HG03575 (cell line): ENCODE data around the gene FNDC3A.

Source experiments
- ATAC-seq: cut with Tn5 transposase; IDR thresholded peaks from one replicate; pipeline ENCODE4 v1.9.1; 2021; ENCODE audit not compliant: unreplicated experiment, insufficient number of reproducible peaks, low FRiP score; ENCODE audit errors: extremely low read depth

FNDC3A gene

DNA sequence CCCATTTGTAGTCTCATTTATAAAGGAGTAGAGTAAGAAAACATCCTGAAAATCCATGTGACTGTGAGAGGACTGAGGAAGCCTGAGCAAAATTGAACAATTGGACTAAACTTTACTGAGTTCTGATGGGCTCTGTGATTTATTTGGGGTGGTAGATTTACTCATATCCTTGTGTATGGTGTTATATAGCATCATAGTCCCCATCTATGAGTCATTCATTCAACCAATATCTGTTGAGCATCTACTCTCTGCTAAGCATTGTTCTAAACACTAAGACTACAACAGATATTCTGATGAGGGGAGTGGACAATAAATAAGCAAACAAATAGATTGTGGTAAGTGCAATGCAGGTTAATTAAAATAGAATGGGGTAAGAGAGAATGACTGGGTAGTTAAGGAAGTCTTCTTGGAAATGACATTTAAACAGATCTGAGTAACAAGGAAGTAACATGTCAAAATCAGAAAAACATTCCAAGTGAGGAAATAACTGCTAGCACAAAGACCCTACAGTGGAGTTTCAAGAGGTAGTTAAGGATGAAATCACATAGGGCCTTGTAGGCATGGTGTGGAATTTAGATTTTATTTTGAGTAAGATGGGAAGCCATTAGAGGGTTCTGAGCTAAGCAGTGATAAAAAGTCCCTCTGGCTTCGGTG is 208.1 kb downstream of the FNDC3A start:
- no peak for ATAC-seq

- ATAC-seq = no peak
Measured at GRCh38 chr13:49184621-49185020, 208.9 kb downstream of the FNDC3A start.

- no peak for ATAC-seq
Measured at GRCh38 chr13:49185264-49185663, 209.6 kb downstream of the FNDC3A start.

- ATAC-seq = no peak
Measured at GRCh38 chr13:49190901-49191300, 215.2 kb downstream of the FNDC3A start.

DNA sequence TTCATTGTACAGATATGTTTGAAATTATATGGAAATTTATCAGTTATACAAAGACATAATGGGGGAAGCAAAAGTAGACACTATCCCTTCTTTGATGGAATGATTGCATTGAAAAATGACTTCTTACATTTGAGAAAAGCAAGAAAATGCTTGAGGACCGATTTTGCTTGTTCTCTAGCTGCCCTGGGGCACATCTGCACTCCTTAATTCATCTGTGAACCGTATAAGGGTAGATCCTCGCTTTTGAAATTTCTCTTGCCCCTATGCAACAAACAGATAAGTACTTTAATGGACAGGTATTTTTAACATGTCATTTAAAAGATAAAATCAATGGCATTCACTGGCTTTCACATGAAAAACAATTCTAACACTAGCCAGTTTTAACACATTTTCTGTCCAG is 230.9 kb downstream of the FNDC3A start:
- no peak for ATAC-seq

GRCh38 chr13:49208619-49209018 is 232.9 kb downstream of the FNDC3A start:
- no peak for ATAC-seq

DNA sequence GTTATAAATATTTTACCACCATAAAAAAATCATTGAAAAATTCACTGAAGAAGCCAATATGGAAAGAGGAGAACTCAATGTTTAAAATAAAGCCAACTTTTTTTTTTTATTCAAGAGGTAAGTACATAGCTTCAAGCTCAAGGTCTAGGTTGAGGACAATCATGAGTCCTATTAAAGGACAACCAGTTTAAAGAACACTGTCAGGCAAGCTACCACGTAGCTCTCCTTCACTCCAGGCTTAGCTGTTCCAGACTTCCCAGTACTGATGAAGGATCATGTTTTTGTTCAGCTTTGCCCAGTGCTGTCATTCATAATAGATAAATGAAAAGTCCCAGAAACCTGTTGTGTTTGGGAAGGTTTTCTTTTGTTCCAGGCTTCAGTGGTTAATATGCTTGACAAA is 234.4 kb downstream of the FNDC3A start:
- ATAC-seq = no peak

- no peak for ATAC-seq
Measured at GRCh38 chr13:49210669-49211068, 235.0 kb downstream of the FNDC3A start.

GRCh38 chr13:49213539-49213938 is 237.8 kb downstream of the FNDC3A start:
- no peak for ATAC-seq

- no peak for ATAC-seq
Measured at GRCh38 chr13:49213997-49214916, 238.5 kb downstream of the FNDC3A start.

DNA sequence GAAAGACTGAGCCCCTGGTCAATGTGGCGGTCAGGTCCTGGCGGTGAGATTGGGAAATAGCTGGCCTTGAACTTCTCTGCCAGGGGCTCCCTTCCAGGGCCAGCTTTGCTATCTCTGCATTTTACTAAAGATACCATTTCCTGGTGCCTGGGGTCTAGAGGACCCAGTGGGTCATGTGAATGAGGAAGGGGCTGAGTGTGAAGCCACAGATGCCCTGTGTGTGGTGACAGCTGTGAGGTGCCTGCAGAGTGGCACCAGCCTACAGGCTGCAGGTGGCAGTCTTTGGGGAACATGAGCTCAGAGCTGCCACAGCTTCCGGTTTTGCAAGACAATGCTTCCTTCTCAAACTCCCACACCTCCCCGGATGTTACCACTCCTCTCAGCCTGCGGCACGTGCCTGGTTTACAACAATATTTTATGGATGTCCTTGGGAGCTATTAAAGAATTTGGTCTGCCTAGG is 239.2 kb downstream of the FNDC3A start:
- ATAC-seq = no peak

DNA sequence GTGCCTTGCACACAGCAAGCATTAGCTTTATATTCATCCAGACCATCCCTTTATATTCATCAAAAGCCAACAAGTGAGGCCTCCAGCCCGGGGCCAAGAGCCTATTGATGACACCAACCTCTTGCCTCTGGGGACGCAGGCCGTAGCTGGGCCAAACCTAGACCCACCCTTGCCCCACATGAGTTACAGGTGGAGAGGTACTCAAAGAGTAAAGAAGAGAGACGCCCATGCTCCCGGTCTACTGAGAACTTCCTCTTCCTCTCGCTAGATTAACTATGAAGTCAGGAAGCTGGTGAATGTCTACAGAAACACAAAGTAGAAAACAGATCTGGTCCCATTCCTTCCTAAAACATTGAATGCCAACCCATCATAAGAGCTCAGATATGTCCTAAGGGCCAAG is 240.6 kb downstream of the FNDC3A start:
- ATAC-seq = no peak

DNA sequence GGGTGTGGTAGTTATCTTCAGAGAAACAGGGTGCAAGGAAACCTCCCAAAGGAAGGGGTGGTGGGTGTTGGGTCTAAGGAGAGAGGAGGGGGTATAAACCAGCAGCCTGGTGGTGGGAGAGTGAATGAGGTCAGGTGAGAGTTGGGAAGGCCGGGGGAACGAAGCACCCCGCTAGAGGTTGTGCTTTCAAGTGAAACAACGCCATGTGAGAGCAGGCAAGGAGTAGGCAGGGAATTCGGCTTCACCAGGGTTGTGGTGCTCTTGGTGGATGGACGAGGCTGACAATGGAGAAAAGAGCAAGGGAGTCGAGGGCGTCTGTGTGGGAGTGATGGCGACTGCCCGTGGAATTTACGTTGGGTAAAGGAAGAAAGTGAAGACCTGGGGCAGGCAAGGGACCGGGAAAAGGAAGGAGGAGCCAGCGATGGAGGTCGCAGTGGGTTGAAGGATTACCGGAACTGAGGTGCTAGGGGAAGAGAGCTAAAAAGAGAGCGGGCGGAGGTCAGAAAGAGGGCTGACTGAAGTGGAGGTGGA is 242.3 kb downstream of the FNDC3A start:
- ATAC-seq = no peak

DNA sequence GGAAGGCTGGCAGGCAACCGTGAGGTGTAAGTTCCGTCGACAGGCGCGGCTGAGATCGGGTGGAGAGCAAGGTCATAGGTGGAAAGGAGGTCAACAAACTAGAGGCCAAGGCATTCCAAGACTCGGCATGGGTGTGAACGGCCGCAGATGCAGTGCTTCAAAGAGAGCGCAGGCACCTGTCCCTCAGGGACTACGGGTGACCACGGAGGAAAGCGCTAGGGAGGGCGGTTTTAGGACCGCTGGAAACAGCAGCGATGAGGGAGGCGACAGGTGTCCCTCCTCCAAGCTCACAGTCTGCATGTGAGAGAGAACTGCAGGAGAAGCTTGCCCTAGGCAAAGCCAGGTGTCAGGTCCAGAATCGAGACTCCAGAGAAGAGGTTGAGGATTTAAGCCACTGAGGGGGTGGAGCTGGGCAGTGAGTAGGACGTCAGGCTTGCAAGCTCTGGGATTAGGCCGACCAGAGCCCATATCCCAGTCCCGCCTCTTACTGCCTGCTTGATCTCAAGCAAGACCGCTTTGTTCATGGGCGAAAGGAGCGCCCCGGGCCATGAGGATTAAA is 242.9 kb downstream of the FNDC3A start:
- ATAC-seq = no peak

- ATAC-seq = no peak
Measured at GRCh38 chr13:49219647-49220035, 243.9 kb downstream of the FNDC3A start.

DNA sequence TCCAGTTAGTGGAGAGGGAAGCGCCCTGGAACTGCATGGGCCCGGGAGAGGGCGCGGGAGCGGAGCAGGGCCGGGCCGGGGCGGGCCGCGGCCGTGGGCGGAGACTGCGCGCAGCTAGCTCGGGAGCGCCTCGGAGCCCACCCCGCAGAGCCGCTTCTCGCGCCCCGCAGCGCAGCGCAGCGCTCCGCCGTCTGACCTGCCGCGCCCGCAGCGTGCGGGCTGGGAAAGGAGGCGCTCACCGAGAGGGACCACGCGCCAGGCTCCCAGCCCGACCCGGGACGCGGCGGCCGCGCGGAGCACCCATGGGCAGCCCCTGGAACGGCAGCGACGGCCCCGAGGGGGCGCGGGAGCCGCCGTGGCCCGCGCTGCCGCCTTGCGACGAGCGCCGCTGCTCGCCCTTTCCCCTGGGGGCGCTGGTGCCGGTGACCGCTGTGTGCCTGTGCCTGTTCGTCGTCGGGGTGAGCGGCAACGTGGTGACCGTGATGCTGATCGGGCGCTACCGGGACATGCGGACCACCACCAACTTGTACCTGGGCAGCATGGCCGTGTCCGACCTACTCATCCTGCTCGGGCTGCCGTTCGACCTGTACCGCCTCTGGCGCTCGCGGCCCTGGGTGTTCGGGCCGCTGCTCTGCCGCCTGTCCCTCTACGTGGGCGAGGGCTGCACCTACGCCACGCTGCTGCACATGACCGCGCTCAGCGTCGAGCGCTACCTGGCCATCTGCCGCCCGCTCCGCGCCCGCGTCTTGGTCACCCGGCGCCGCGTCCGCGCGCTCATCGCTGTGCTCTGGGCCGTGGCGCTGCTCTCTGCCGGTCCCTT is 244.5 kb downstream of the FNDC3A start, which contains the start of gene MLNR:
TSS of gene MLNR (plus strand) at position 303 of the 820 bp plus-strand sequence. CDS start at position 303, 0 bp downstream.
- no peak for ATAC-seq

DNA sequence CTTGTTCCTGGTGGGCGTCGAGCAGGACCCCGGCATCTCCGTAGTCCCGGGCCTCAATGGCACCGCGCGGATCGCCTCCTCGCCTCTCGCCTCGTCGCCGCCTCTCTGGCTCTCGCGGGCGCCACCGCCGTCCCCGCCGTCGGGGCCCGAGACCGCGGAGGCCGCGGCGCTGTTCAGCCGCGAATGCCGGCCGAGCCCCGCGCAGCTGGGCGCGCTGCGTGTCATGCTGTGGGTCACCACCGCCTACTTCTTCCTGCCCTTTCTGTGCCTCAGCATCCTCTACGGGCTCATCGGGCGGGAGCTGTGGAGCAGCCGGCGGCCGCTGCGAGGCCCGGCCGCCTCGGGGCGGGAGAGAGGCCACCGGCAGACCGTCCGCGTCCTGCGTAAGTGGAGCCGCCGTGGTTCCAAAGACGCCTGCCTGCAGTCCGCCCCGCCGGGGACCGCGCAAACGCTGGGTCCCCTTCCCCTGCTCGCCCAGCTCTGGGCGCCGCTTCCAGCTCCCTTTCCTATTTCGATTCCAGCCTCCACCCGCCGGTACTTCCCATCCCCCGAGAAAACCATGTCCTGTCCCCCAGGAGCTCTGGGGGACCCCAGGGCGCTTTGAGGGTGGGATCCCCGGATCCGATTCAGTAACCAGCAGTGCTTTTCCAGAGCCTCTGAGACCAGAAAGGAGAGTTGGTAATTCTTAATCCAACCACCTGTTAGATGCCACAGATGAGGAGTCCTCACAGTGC is 245.3 kb downstream of the FNDC3A start:
- no peak for ATAC-seq

DNA sequence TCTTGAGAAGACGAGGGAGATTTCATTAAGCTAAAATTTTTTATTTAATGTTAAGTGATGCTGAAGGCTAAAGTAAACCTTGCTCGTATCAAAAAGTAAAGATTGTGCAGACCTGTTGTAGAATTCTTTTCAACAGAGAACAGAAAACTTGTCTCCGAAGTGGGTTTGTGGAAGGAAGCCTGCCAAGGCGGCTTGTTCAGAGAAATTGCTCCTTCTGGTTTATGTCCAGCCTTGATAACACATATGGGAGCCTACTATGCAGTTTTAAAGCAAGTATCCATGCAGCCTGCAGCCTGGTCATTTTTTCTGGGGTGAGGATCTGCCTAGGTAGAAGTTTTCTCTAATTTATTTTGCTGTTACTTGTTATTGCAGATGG is 245.9 kb downstream of the FNDC3A start:
- ATAC-seq = no peak
